K562 (cell line): ENCODE results near the gene AIDA. TPM values are rescaled to one million over a fixed set of nuclear protein-coding genes. Genes with fewer than 3 reads are reported as not detected.

ENCODE experiments used
- ATAC-seq: fragments of 200-7000 bp; cut with Tn5 transposase; 3 replicates; pipeline ENCODE4 v1.9.1; 2020; ENCODE audit warnings: moderate library complexity
- BruUV-seq: library from RNA; stranded (reverse); fragments of 400-500 nt; replicated peaks from 2 replicates; lab custom pipeline; 2021; lab: Mats Ljungman, UMichigan
- CTCF ChIA-PET: fragments of 300-600 bp; formaldehyde crosslinking; extraction: SDS; loops from one replicate; lab custom pipeline; 2021; ENCODE audit warnings: low intra/inter-chr PET ratio; lab: Yijun Ruan, JAX
- POLR2A ChIA-PET: fragments of 300-600, 350-650 bp; sonication (Branson Sonifier 250); formaldehyde crosslinking; extraction: SDS; loops from one replicate; lab custom pipeline; 2021; ENCODE audit warnings: antibody characterized with exemption, inconsistent platforms; lab: Yijun Ruan, JAX
- DNase-seq, 4 experiments: peaks; one replicate each; pipeline versions ENCODE4 v3.0.0 to v3.0.0-alpha.2; 2011 to 2018; ENCODE audit warnings: low spot score in 3 of 4, mixed read lengths in 3 of 4; ENCODE audit errors: extremely low read depth in 1 of 4
- FAIRE-seq: peaks from 2 replicates; lab custom pipeline; 2011; peaks lifted over from hg19 to GRCh38; lab: Jason Lieb, UNC
- H2AFZ ChIP-seq: 2 replicates; pipeline ENCODE4 v1.6.0; 2011; ENCODE audit warnings: low read depth, low read length, control low read depth, inconsistent platforms
- H3K27ac ChIP-seq: fragments of 200-600 bp; 3 replicates; pipeline ENCODE4 v1.8.0; 2011; ENCODE audit warnings: low read depth, mild to moderate bottlenecking, control low read depth, inconsistent platforms, low read length, moderate library complexity, mixed read lengths; ENCODE audit errors: extremely low read depth
- H3K27me3 ChIP-seq, 2 experiments: fragments of 300-600 bp in 1 of 2; 2 replicates in 1 of 2; 3 replicates in 1 of 2; pipeline versions ENCODE4 v1.6.0 to v1.8.0; 2011; ENCODE audit warnings: inconsistent platforms in 2 of 2, low read length in 2 of 2, mild to moderate bottlenecking in 1 of 2, mixed read lengths in 1 of 2, moderate library complexity in 1 of 2; ENCODE audit not compliant: control insufficient read depth in 2 of 2, insufficient read depth in 2 of 2
- H3K36me3 ChIP-seq: fragments of 300-600 bp; 3 replicates; pipeline ENCODE4 v1.8.0; 2011; ENCODE audit warnings: mild to moderate bottlenecking, low read length, inconsistent platforms; ENCODE audit not compliant: control insufficient read depth, insufficient read depth
- H3K4me1 ChIP-seq, 2 experiments: fragments of 200-600 bp in 1 of 2; replicated peaks in 1 of 2; 2 replicates in 1 of 2; 3 replicates in 1 of 2; pipeline versions ENCODE4 v1.5.1 to v1.8.0; 2011; ENCODE audit warnings: inconsistent platforms in 2 of 2, low read length in 2 of 2, mild to moderate bottlenecking in 1 of 2, mixed read lengths in 1 of 2, moderate library complexity in 1 of 2; ENCODE audit not compliant: control insufficient read depth in 2 of 2, insufficient read depth in 2 of 2
- H3K4me2 ChIP-seq: 2 replicates; pipeline ENCODE4 v1.6.1; 2011; ENCODE audit warnings: low read length, control low read depth, inconsistent platforms, mixed read lengths; ENCODE audit not compliant: insufficient read depth
- H3K4me3 ChIP-seq: fragments of 200-600 bp; sonication (generic), shearing (Covaris generic); 2 replicates; pipeline ENCODE4 v1.5.1; 2016; ENCODE audit warnings: control low read depth, inconsistent platforms
- H3K79me2 ChIP-seq: fragments of 200-600 bp; 3 replicates; pipeline ENCODE4 v1.8.0; 2011; ENCODE audit warnings: low read length, inconsistent platforms; ENCODE audit not compliant: control insufficient read depth, insufficient read depth
- H3K9ac ChIP-seq, 2 experiments: 2 replicates each; pipeline versions ENCODE4 v1.6.0 to v1.6.1; 2011; ENCODE audit warnings: low read depth in 2 of 2, low read length in 2 of 2, control low read depth in 1 of 2, inconsistent platforms in 1 of 2, mild to moderate bottlenecking in 1 of 2, mixed read lengths in 1 of 2; ENCODE audit not compliant: insufficient read depth in 1 of 2
- H3K9me1 ChIP-seq: one replicate; pipeline ENCODE4 v1.6.0; 2011; ENCODE audit warnings: inconsistent platforms, mild to moderate bottlenecking, low read length, moderate library complexity; ENCODE audit not compliant: control insufficient read depth, insufficient read depth
- H3K9me3 ChIP-seq: replicated peaks from 2 replicates; pipeline ENCODE4 v1.5.1; 2011; ENCODE audit warnings: low read depth, low read length, inconsistent platforms; ENCODE audit not compliant: control insufficient read depth, insufficient read depth
- H4K20me1 ChIP-seq: replicated peaks from 2 replicates; pipeline ENCODE4 v1.6.1; 2011; ENCODE audit warnings: low read length, inconsistent platforms, mixed read lengths; ENCODE audit not compliant: control insufficient read depth, insufficient read depth
- ATF7 ChIP-seq: fragments of 450-650 bp; IDR thresholded peaks from 2 replicates; pipeline ENCODE4 v1.7.1; 2014; ENCODE audit warnings: mild to moderate bottlenecking, moderate library complexity
- BRD9 ChIP-seq: fragments of 450-650 bp; IDR thresholded peaks from 2 replicates; pipeline ENCODE4 v1.6.1; 2018; ENCODE audit warnings: low read depth; ENCODE audit not compliant: partially characterized antibody
- ETV1 ChIP-seq: fragments of 450-650 bp; conservative IDR thresholded peaks from 2 replicates; pipeline ENCODE4 v1.6.1; 2016; ENCODE audit warnings: missing genetic modification characterization, control low read depth, low read depth, missing compliant biosample characterization
- NUFIP1 ChIP-seq: fragments of 450-650 bp; IDR thresholded peaks from 2 replicates; pipeline ENCODE4 v1.6.1; 2018; ENCODE audit not compliant: partially characterized antibody
- PHF20 ChIP-seq: fragments of 450-650 bp; IDR thresholded peaks from 2 replicates; pipeline ENCODE4 v1.6.1; 2018; ENCODE audit not compliant: partially characterized antibody
- SMAD2 ChIP-seq: fragments of 150-350 bp; IDR thresholded peaks from 2 replicates; pipeline ENCODE4 v1.6.1; 2014; ENCODE audit warnings: low read depth, mild to moderate bottlenecking, low read length
- SOX6 ChIP-seq: fragments of 450-650 bp; IDR thresholded peaks from 2 replicates; pipeline ENCODE4 v1.6.1; 2014; ENCODE audit warnings: mild to moderate bottlenecking
- TRIM24 ChIP-seq, 2 experiments: fragments of 450-650 bp; IDR thresholded peaks; 2 replicates each; pipeline ENCODE4 v1.6.1; 2016
- ZNF311 ChIP-seq: fragments of 250-450 bp; sonication (Bioruptor Pico); IDR thresholded peaks from 2 replicates; pipeline ENCODE4 v1.4.0; 2020; ENCODE audit warnings: mild to moderate bottlenecking, moderate library complexity
- ZNF561 ChIP-seq: fragments of 450-650 bp; formaldehyde crosslinking; conservative IDR thresholded peaks from 2 replicates; pipeline ENCODE4 v1.4.0; 2020; ENCODE audit warnings: mild to moderate bottlenecking, moderate library complexity
- ZNF586 ChIP-seq: fragments of 450-650 bp; formaldehyde crosslinking; conservative IDR thresholded peaks from 2 replicates; pipeline ENCODE4 v1.4.0; 2020; ENCODE audit warnings: mild to moderate bottlenecking, moderate library complexity
- WGBS: fragments of 100-300 bp; shearing (Covaris generic); methylation state at CpG from one replicate; pipeline ENCODE4 v1.1.6; 2016; ENCODE audit warnings: low coverage, mixed read lengths; ENCODE audit not compliant: insufficient coverage; ENCODE audit errors: missing lambda C conversion rate; 5-methylcytosine and 5-hydroxymethylcytosine counted together
- in situ Hi-C: fragments of 300-500 bp; cut with MboI; formaldehyde crosslinking; loops from 4 replicates; pipeline ENCODE4 v1.15.0; 2018; ENCODE audit warnings: inconsistent platforms, mixed read lengths
- intact Hi-C: fragments of 100-400 bp; cut with micrococcal nuclease; formaldehyde crosslinking; loops from 2 replicates; pipeline ENCODE4 v1.14.2; 2022
- polyA plus RNA-seq, 8 experiments: library from polyadenylated mRNA; depleted of rRNA in 4 of 8; stranded (reverse) in 5 of 8; unstranded in 3 of 8; fragments of >200 nt; fragmentation: Nextera tagmentation in 2 of 8; fragmentation: Illumina TruSeq in 1 of 8; extraction: Ambion mirVana in 2 of 8; extraction: Trizol in 1 of 8; gene quantifications; 2 replicates each; pipeline versions ENCODE4 v1.2.1 to v1.2.3, GENCODE V29; 2011 to 2014; ENCODE audit warnings: inconsistent platforms in 1 of 8, missing spikeins in 1 of 8
- total RNA-seq, 7 experiments: library from RNA; depleted of rRNA in 6 of 7; stranded (reverse); fragments of >200 nt in 6 of 7; fragmentation: Illumina TruSeq in 2 of 7; extraction: Trizol in 2 of 7; gene quantifications; 2 replicates each; pipeline versions ENCODE4 v1.2.1 to v1.2.3, GENCODE V29; 2011 to 2021; ENCODE audit warnings: low replicate concordance in 1 of 7
- TF ChIP-seq, protein P1 (sequence below): sonication (generic); formaldehyde crosslinking; IDR thresholded peaks from 2 replicates; pipeline ENCODE4 v1.8.0; 2022; ENCODE audit warnings: mild to moderate bottlenecking, missing genetic modification reagents

AIDA gene
- total and polyA plus RNA-seq, 9 of the 15 experiments (the other 6 are each of a cell fraction or from before 2014, with no cell fraction given) = 18.2 to 77.9 (median 24.9) TPM

DNA sequence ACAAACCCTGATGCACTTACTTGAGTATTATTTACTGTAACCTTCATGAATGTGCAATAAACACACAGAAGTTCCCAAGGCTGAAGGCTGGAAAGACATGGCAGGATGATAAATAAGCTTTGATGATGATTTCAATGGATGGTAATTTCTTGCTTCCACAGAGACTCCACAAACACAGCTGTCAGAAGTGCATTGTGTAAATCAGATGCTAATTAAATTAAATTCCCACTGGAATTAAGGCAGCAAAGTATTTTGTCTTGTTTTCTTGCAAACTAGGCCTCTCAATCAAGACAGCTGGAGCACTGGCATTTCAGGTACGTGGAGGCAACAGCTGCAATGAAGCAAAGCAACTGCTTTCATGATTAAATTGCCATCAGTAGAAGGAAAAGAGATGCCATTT is 48.8 kb upstream of the AIDA start (continued):
- TF ChIP-seq TRIM24 (IDR thresholded peaks at IDR 0.05) (no peak), BRD9 (no peak), ATF7 (no peak), SOX6 (no peak), ZNF561 (CRISPR knock-in tag) (no peak), ZNF586 (no peak), SMAD2 (no peak), NUFIP1 (no peak), ZNF311 (CRISPR knock-in tag) (no peak), ETV1 (tag) (no peak), PHF20 (no peak)
- TF ChIP-seq, protein P1, sequence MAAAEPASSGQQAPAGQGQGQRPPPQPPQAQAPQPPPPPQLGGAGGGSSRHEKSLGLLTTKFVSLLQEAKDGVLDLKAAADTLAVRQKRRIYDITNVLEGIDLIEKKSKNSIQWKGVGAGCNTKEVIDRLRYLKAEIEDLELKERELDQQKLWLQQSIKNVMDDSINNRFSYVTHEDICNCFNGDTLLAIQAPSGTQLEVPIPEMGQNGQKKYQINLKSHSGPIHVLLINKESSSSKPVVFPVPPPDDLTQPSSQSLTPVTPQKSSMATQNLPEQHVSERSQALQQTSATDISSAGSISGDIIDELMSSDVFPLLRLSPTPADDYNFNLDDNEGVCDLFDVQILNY (CRISPR knock-in tag) = no peak
- TF ChIP-seq, all 486 proteins: peak for 0

DNA sequence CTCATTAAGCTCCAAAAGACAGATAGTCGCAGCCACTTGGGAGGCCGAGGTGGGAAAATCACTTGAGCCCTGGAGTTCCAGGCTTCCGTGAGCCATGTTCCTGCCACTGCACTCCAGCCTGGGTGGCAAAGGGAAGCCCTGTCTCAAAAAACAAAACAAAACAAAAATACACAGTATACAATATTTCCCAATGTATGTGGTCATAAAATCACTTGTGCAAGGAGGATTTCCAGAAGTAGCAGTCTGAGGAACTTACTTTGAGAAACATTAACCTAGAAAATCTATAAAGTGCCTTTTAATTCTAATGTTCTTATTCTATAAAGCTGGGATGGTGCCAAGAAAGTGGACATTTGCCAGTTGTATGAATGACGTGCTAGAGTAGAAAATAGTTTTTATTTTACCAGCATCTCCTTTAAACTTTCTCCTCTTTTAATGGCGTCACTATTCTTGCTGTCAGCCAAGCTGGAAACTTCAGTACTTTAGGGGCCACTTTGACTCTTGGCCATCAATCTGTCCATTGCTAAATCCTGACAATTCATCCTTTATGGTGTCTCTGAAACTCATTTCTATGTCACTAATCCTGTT is 47.3 kb upstream of the AIDA start:
- no peaks in the 10 kb centered on the region for H4K20me1 ChIP-seq
- in situ Hi-C loops = no loop called here
- 2% methylated on average over 5 of the region's 5 CpGs for WGBS

More for the DNA sequence above, 47.3 kb upstream of the AIDA start:
- Histone ChIP-seq H3K9me1 (no peaks in the 10 kb centered on the region), H3K9me3 (no peaks in the 10 kb centered on the region), H3K36me3 (no peaks in the 10 kb centered on the region), H3K79me2 (no peaks in the 10 kb centered on the region), H3K4me3 (no peak overlapping the region), H3K27me3 (peaks cover 3% of the 10 kb centered on the region in 2 experiments; a peak in 3 of 5 replicates), H3K4me2 (no peak overlapping the region), H2AFZ (no peak overlapping the region), H3K9ac (no peak overlapping the region), H3K27ac (no peak overlapping the region), H3K4me1 (no peaks in the 10 kb centered on the region)
- CTCF ChIA-PET = no interaction called here
- BruUV-seq = no TSS peak
- intact Hi-C loops = no loop called here
- ATAC-seq (no peak), FAIRE-seq (no peak), DNase-seq (no peak)
- POLR2A ChIA-PET = no interaction called here
